ENCODE results near the gene VAMP1.

DNA sequence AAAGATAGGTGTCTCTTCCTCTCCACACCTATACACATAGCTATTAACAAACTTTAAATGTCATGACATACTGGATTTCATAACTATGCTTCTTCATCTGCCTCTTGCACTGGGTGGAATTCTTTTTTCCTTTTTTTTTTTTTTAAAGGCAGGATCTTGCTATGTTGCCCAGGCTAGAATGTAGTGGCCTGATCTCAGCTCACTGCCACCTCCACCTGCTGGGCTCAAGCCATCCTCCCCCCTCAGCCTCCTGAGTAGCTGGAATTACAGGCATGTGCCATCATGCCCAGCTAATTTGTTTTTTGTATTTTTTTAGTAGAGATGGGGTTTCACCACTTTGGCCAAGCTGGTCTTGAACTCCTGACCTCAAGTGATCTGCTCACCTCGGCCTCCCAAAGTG lies 17.8 kb upstream of the VAMP1 start:
- TF ChIP-seq, protein P1, sequence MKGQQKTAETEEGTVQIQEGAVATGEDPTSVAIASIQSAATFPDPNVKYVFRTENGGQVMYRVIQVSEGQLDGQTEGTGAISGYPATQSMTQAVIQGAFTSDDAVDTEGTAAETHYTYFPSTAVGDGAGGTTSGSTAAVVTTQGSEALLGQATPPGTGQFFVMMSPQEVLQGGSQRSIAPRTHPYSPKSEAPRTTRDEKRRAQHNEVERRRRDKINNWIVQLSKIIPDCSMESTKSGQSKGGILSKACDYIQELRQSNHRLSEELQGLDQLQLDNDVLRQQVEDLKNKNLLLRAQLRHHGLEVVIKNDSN (IDR thresholded peaks at IDR 0.05; ENCODE audit: borderline replicate concordance, extremely low read length, insufficient read depth, low read depth, low read length): no peak
- TF ChIP-seq BMI1 (IDR thresholded peaks at IDR 0.05; ENCODE audit: borderline replicate concordance) (no peak), SIN3A (IDR thresholded peaks at IDR 0.05; ENCODE audit: low read depth, low read length) (no peak), RFX5 (IDR thresholded peaks at IDR 0.05; ENCODE audit: low read depth, low read length) (no peak), TAF1 (IDR thresholded peaks at IDR 0.05; ENCODE audit: borderline replicate concordance, low read depth, low read length) (no peak), ATF7 (IDR thresholded peaks at IDR 0.05; ENCODE audit: low read depth) (no peak), STAT3 (IDR thresholded peaks at IDR 0.05; ENCODE audit: low read depth, low read length) (no peak), POLR2A (IDR thresholded peaks at IDR 0.05; ENCODE audit: low read depth, low read length) (no peak), POLR2AphosphoS5 (IDR thresholded peaks at IDR 0.05; ENCODE audit: low read length) (no peak)
- TF ChIP-seq, protein P2, sequence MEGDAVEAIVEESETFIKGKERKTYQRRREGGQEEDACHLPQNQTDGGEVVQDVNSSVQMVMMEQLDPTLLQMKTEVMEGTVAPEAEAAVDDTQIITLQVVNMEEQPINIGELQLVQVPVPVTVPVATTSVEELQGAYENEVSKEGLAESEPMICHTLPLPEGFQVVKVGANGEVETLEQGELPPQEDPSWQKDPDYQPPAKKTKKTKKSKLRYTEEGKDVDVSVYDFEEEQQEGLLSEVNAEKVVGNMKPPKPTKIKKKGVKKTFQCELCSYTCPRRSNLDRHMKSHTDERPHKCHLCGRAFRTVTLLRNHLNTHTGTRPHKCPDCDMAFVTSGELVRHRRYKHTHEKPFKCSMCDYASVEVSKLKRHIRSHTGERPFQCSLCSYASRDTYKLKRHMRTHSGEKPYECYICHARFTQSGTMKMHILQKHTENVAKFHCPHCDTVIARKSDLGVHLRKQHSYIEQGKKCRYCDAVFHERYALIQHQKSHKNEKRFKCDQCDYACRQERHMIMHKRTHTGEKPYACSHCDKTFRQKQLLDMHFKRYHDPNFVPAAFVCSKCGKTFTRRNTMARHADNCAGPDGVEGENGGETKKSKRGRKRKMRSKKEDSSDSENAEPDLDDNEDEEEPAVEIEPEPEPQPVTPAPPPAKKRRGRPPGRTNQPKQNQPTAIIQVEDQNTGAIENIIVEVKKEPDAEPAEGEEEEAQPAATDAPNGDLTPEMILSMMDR (IDR thresholded peaks at IDR 0.05 in 2 of 3, conservative IDR thresholded peaks at IDR 0.05 in 1 of 3; ENCODE audit: control insufficient read depth in 2 of 3, extremely low read depth in 1 of 3, insufficient read depth in 1 of 3, low read depth in 3 of 3, low read length in 3 of 3): no peak
- TF ChIP-seq, protein P3, sequence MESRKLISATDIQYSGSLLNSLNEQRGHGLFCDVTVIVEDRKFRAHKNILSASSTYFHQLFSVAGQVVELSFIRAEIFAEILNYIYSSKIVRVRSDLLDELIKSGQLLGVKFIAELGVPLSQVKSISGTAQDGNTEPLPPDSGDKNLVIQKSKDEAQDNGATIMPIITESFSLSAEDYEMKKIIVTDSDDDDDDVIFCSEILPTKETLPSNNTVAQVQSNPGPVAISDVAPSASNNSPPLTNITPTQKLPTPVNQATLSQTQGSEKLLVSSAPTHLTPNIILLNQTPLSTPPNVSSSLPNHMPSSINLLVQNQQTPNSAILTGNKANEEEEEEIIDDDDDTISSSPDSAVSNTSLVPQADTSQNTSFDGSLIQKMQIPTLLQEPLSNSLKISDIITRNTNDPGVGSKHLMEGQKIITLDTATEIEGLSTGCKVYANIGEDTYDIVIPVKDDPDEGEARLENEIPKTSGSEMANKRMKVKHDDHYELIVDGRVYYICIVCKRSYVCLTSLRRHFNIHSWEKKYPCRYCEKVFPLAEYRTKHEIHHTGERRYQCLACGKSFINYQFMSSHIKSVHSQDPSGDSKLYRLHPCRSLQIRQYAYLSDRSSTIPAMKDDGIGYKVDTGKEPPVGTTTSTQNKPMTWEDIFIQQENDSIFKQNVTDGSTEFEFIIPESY (IDR thresholded peaks at IDR 0.05): no peak
- TF ChIP-seq, protein P4, sequence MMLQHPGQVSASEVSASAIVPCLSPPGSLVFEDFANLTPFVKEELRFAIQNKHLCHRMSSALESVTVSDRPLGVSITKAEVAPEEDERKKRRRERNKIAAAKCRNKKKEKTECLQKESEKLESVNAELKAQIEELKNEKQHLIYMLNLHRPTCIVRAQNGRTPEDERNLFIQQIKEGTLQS (IDR thresholded peaks at IDR 0.05; ENCODE audit: borderline replicate concordance, extremely low read depth, low read depth, low read length): no peak
- TF ChIP-seq, protein P5, sequence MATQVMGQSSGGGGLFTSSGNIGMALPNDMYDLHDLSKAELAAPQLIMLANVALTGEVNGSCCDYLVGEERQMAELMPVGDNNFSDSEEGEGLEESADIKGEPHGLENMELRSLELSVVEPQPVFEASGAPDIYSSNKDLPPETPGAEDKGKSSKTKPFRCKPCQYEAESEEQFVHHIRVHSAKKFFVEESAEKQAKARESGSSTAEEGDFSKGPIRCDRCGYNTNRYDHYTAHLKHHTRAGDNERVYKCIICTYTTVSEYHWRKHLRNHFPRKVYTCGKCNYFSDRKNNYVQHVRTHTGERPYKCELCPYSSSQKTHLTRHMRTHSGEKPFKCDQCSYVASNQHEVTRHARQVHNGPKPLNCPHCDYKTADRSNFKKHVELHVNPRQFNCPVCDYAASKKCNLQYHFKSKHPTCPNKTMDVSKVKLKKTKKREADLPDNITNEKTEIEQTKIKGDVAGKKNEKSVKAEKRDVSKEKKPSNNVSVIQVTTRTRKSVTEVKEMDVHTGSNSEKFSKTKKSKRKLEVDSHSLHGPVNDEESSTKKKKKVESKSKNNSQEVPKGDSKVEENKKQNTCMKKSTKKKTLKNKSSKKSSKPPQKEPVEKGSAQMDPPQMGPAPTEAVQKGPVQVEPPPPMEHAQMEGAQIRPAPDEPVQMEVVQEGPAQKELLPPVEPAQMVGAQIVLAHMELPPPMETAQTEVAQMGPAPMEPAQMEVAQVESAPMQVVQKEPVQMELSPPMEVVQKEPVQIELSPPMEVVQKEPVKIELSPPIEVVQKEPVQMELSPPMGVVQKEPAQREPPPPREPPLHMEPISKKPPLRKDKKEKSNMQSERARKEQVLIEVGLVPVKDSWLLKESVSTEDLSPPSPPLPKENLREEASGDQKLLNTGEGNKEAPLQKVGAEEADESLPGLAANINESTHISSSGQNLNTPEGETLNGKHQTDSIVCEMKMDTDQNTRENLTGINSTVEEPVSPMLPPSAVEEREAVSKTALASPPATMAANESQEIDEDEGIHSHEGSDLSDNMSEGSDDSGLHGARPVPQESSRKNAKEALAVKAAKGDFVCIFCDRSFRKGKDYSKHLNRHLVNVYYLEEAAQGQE (IDR thresholded peaks at IDR 0.05; ENCODE audit: low read depth, low read length): no peak
- TF ChIP-seq, protein P6, sequence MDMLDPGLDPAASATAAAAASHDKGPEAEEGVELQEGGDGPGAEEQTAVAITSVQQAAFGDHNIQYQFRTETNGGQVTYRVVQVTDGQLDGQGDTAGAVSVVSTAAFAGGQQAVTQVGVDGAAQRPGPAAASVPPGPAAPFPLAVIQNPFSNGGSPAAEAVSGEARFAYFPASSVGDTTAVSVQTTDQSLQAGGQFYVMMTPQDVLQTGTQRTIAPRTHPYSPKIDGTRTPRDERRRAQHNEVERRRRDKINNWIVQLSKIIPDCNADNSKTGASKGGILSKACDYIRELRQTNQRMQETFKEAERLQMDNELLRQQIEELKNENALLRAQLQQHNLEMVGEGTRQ (IDR thresholded peaks at IDR 0.05; ENCODE audit: borderline replicate concordance, low read depth, low read length): no peak
